Measurements from ENCODE around the gene IGF1.

GRCh38 chr12:102394200-102394599 lies 86.2 kb downstream of the IGF1 start:
- TF ChIP-seq POLR2A (IDR thresholded peaks at IDR 0.05) = no peak
- no peak for TF ChIP-seq CTCF (IDR thresholded peaks at IDR 0.05)
